H1 (cell line): ENCODE measurements around the gene EFCAB8. TPM values are rescaled to one million over a fixed set of nuclear protein-coding genes. Genes with fewer than 3 reads are reported as not detected.

Source experiments
- CTCF ChIA-PET: fragments of 300-600 bp; sonication (Branson Sonifier 250); formaldehyde crosslinking; loops from one replicate; lab custom pipeline; 2021; ENCODE audit not compliant: partially characterized antibody; lab: Charles Lee
- POLR2A ChIA-PET: fragments of 300-600 bp; sonication (Branson Sonifier 250); formaldehyde crosslinking; loops from one replicate; lab custom pipeline; 2021; ENCODE audit warnings: inconsistent platforms; ENCODE audit not compliant: partially characterized antibody; lab: Charles Lee
- DNase-seq, 2 experiments: peaks; one replicate each; pipeline versions ENCODE4 v3.0.0 to v3.0.0-alpha.2; 2010 to 2022; ENCODE audit warnings: low spot score in 2 of 2, low read depth in 1 of 2, mixed read lengths in 1 of 2
- FAIRE-seq: peaks from 2 replicates; lab custom pipeline; 2011; peaks lifted over from hg19 to GRCh38; lab: Jason Lieb, UNC
- H2AFZ ChIP-seq: 2 replicates; pipeline ENCODE4 v1.8.1; 2012; ENCODE audit warnings: low read length, inconsistent platforms
- H2AK5ac ChIP-seq: 2 replicates; pipeline ENCODE4 v1.6.1; 2013; ENCODE audit warnings: low read depth, low read length
- H2BK120ac ChIP-seq: replicated peaks from 2 replicates; pipeline ENCODE3; 2013; ENCODE audit warnings: low read depth, low read length, inconsistent platforms
- H2BK12ac ChIP-seq: 2 replicates; pipeline ENCODE4 v1.6.1; 2013; ENCODE audit warnings: low read depth, low read length
- H2BK15ac ChIP-seq: 2 replicates; pipeline ENCODE4 v1.6.1; 2013; ENCODE audit warnings: low read length
- H2BK20ac ChIP-seq: 2 replicates; pipeline ENCODE4 v1.6.1; 2013; ENCODE audit warnings: low read length
- H2BK5ac ChIP-seq: 2 replicates; pipeline ENCODE4 v1.6.1; 2013; ENCODE audit warnings: low read depth, low read length
- H3K14ac ChIP-seq: 2 replicates; pipeline ENCODE4 v1.6.1; 2013; ENCODE audit warnings: inconsistent platforms; ENCODE audit not compliant: insufficient read length
- H3K18ac ChIP-seq: 2 replicates; pipeline ENCODE4 v1.6.1; 2013; ENCODE audit warnings: low read length; ENCODE audit errors: extremely low read depth
- H3K23ac ChIP-seq: 2 replicates; pipeline ENCODE4 v1.6.1; 2013; ENCODE audit warnings: inconsistent platforms; ENCODE audit not compliant: insufficient read length
- H3K23me2 ChIP-seq: 2 replicates; pipeline ENCODE4 v1.6.1; 2013; ENCODE audit warnings: low read depth, low read length
- H3K27ac ChIP-seq: 2 replicates; pipeline ENCODE4 v1.6.1; 2011; ENCODE audit warnings: low read depth, low read length, inconsistent platforms
- H3K27me3 ChIP-seq, 4 experiments: replicated peaks in 1 of 4; 1 replicate in 1 of 4; 2 replicates in 3 of 4; pipeline versions ENCODE4 v1.6.1 to v1.8.1; 2011 to 2013; ENCODE audit warnings: low read length in 3 of 4, mild to moderate bottlenecking in 3 of 4, inconsistent platforms in 2 of 4, mixed read lengths in 2 of 4, moderate library complexity in 1 of 4; ENCODE audit not compliant: control insufficient read depth in 3 of 4, insufficient read depth in 3 of 4; ENCODE audit errors: extremely low read depth in 1 of 4
- H3K36me3 ChIP-seq, 4 experiments: 2 replicates each; pipeline versions ENCODE4 v1.6.1 to v1.8.1; 2011 to 2013; ENCODE audit warnings: mild to moderate bottlenecking in 4 of 4, low read length in 3 of 4, moderate library complexity in 2 of 4, control low read depth in 1 of 4, inconsistent platforms in 1 of 4; ENCODE audit not compliant: insufficient read depth in 4 of 4, control insufficient read depth in 2 of 4
- H3K4ac ChIP-seq: replicated peaks from 2 replicates; pipeline ENCODE3; 2013; ENCODE audit warnings: low read length, low read depth, mixed read lengths, inconsistent platforms; ENCODE audit not compliant: insufficient read length
- H3K4me1 ChIP-seq, 4 experiments: replicated peaks in 1 of 4; 1 replicate in 1 of 4; 2 replicates in 3 of 4; pipeline versions ENCODE4 v1.6.1 to v1.8.1; 2011 to 2013; ENCODE audit warnings: low read length in 3 of 4, inconsistent platforms in 2 of 4, mixed read lengths in 1 of 4; ENCODE audit not compliant: insufficient read depth in 4 of 4, control insufficient read depth in 3 of 4
- H3K4me2 ChIP-seq, 2 experiments: 2 replicates each; pipeline versions ENCODE4 v1.6.1 to v1.8.1; 2011 to 2013; ENCODE audit warnings: low read depth in 2 of 2, low read length in 2 of 2, control low read depth in 1 of 2, inconsistent platforms in 1 of 2, mild to moderate bottlenecking in 1 of 2; ENCODE audit not compliant: insufficient read depth in 1 of 2
- H3K4me3 ChIP-seq, 4 experiments: fragments of 200-600, 300-600 bp in 1 of 4; sonication (generic), shearing (Covaris generic), sonication (Bioruptor Twin) in 1 of 4; 2 replicates each; pipeline versions ENCODE4 v1.5.1 to v1.8.1; 2011 to 2016; ENCODE audit warnings: low read length in 4 of 4, low read depth in 3 of 4, control low read depth in 2 of 4, inconsistent platforms in 2 of 4, mild to moderate bottlenecking in 2 of 4, mixed read lengths in 1 of 4, moderate library complexity in 1 of 4; ENCODE audit not compliant: insufficient read depth in 2 of 4; ENCODE audit errors: extremely low read depth in 1 of 4
- H3K56ac ChIP-seq: replicated peaks from 2 replicates; pipeline ENCODE3; 2013; ENCODE audit warnings: low read depth, mild to moderate bottlenecking, mixed read lengths, low read length, inconsistent platforms; ENCODE audit not compliant: insufficient read length
- H3K79me1 ChIP-seq: 2 replicates; pipeline ENCODE4 v1.6.1; 2013; ENCODE audit warnings: low read depth, low read length, control low read depth
- H3K79me2 ChIP-seq, 2 experiments: 2 replicates each; pipeline versions ENCODE4 v1.6.1 to v1.8.1; 2012 to 2013; ENCODE audit warnings: low read length in 2 of 2, mild to moderate bottlenecking in 2 of 2, inconsistent platforms in 1 of 2; ENCODE audit not compliant: insufficient read depth in 2 of 2, control insufficient read depth in 1 of 2
- H3K9ac ChIP-seq, 4 experiments: replicated peaks in 1 of 4; 1 replicate in 1 of 4; 2 replicates in 3 of 4; pipeline versions ENCODE4 v1.6.1 to v1.8.1; 2011 to 2013; ENCODE audit warnings: low read depth in 3 of 4, low read length in 3 of 4, control low read depth in 2 of 4, mild to moderate bottlenecking in 2 of 4, moderate library complexity in 2 of 4, inconsistent platforms in 1 of 4; ENCODE audit errors: extremely low read depth in 1 of 4
- H3K9me3 ChIP-seq, 2 experiments: 2 replicates each; pipeline versions ENCODE4 v1.6.1 to v1.8.1; 2012 to 2013; ENCODE audit warnings: mild to moderate bottlenecking in 2 of 2, moderate library complexity in 2 of 2, control low read depth in 1 of 2, inconsistent platforms in 1 of 2, low read depth in 1 of 2, low read length in 1 of 2, mixed read lengths in 1 of 2; ENCODE audit not compliant: insufficient read depth in 2 of 2
- H4K20me1 ChIP-seq, 2 experiments: replicated peaks in 1 of 2; 2 replicates each; pipeline versions ENCODE3 to v1.8.1; 2011 to 2013; ENCODE audit warnings: inconsistent platforms in 2 of 2, low read length in 2 of 2, mild to moderate bottlenecking in 1 of 2; ENCODE audit not compliant: insufficient read depth in 2 of 2, control insufficient read depth in 1 of 2
- H4K5ac ChIP-seq: 2 replicates; pipeline ENCODE4 v1.6.1; 2013; ENCODE audit warnings: low read length, low read depth, mixed read lengths, inconsistent platforms; ENCODE audit not compliant: insufficient read length
- H4K8ac ChIP-seq: 2 replicates; pipeline ENCODE4 v1.8.0; 2013; ENCODE audit warnings: mild to moderate bottlenecking, moderate library complexity, low read length, inconsistent platforms; ENCODE audit not compliant: insufficient read depth; ENCODE audit errors: extremely low read depth
- H4K91ac ChIP-seq: replicated peaks from 2 replicates; pipeline ENCODE3; 2013; ENCODE audit warnings: low read length, mixed read lengths, inconsistent platforms; ENCODE audit not compliant: insufficient read length
- BCL11A ChIP-seq, 2 experiments: IDR thresholded peaks; one replicate each; pipeline ENCODE4 v1.6.1; 2011; ENCODE audit warnings: low read depth in 2 of 2, low read length in 2 of 2, mild to moderate bottlenecking in 2 of 2
- JUN ChIP-seq: IDR thresholded peaks from 2 replicates; pipeline ENCODE4 v1.6.1; 2011; ENCODE audit warnings: low read depth, mild to moderate bottlenecking, improper control_type of control experiment, low read length
- MAFK ChIP-seq: IDR thresholded peaks from 2 replicates; pipeline ENCODE4 v1.6.1; 2012; ENCODE audit warnings: low read depth, mild to moderate bottlenecking, improper control_type of control experiment, low read length
- SIRT6 ChIP-seq: IDR thresholded peaks from one replicate; pipeline ENCODE4 v1.7.1; 2012; ENCODE audit warnings: low read length, inconsistent platforms
- TBP ChIP-seq: IDR thresholded peaks from 2 replicates; pipeline ENCODE4 v1.6.1; 2011; ENCODE audit warnings: low read depth, low read length, improper control_type of control experiment
- WGBS, 2 experiments: shearing (Covaris generic) in 1 of 2; methylation state at CpG; one replicate each; pipeline versions ENCODE4 v1.1.6 to v1.1.7; 2013 to 2015; ENCODE audit warnings: low lambda C conversion rate in 2 of 2, mixed read lengths in 2 of 2, inconsistent platforms in 1 of 2, low coverage in 1 of 2, missing lambda C conversion rate in 1 of 2; ENCODE audit not compliant: insufficient replicate concordance in 2 of 2, insufficient coverage in 1 of 2, insufficient read length in 1 of 2; ENCODE audit errors: extremely low coverage in 1 of 2, missing lambda C conversion rate in 1 of 2; 5-methylcytosine and 5-hydroxymethylcytosine counted together
- polyA plus RNA-seq, 7 experiments: library from polyadenylated mRNA; depleted of rRNA in 3 of 7; stranded (reverse) in 5 of 7; unstranded in 2 of 7; fragments of >200 nt in 5 of 7; fragments of 200-250 nt in 2 of 7; gene quantifications; 1 replicate in 5 of 7; 2 replicates in 1 of 7; 4 replicates in 1 of 7; pipeline versions ENCODE4 v1.2.1 to v1.2.3, GENCODE V29; 2011 to 2013; ENCODE audit warnings: missing spikeins in 2 of 7, mixed read lengths in 2 of 7
- total RNA-seq: library from RNA; stranded (reverse); fragmentation: NEBNext Ultra II Directional; extraction: Animal tissue kit (Norgen Biotek cat#: 25700); gene quantifications from 2 replicates; pipeline ENCODE4 v1.2.1, GENCODE V29; 2021
- TF ChIP-seq, protein P1 (sequence below), 3 experiments: IDR thresholded peaks; 1 replicate in 2 of 3; 2 replicates in 1 of 3; pipeline versions ENCODE4 v1.5.1 to v1.6.1; 2011; ENCODE audit warnings: low read length in 3 of 3, mild to moderate bottlenecking in 3 of 3, inconsistent platforms in 2 of 3, low read depth in 1 of 3, moderate library complexity in 1 of 3; ENCODE audit not compliant: insufficient read depth in 1 of 3; ENCODE audit errors: control extremely low read depth in 1 of 3

Gene EFCAB8
- total and polyA plus RNA-seq, 2 of the 8 experiments (the other 6 are each of a cell fraction or from before 2014, with no cell fraction given), result 0.06 to 0.20 TPM

DNA sequence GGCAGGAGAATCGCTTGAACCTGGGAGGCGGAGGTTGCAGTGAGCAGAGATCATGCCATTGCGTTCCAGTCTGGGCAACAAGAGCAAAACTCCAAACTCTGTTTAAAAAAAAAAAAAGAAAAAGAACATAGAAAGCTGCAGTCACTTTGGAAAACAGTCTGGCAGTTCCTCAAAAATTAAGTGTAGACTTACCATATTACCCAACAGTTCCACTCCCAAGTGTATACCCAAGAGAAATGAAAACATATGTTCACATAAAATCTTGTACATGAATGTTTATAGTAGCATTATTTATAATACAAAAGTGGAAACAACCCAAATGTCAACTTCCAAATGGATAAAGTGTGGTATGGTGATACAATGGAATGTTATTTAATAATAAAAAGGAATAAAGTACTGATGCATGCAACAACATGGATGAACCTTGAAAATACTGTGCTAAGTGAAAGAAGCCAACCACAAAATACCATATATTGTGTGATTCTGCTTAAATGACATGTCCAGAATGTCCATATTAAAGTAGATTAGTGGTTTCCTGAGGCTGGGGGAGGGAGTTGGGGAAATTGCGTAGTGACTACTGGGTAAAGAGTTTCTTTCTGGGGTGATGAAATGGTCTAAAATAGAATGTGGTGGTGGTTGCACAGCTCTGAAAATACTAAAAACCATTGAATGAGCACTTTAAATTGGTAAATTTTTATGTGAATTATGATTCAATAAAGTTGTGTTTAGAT is 82.6 kb downstream of the EFCAB8 start:
- no peak overlapping the region for H2AK5ac ChIP-seq
- H2BK15ac ChIP-seq, result no peak overlapping the region
- no peak overlapping the region for H4K5ac ChIP-seq
- no peaks in the 10 kb centered on the region for H3K79me2 ChIP-seq
- H3K4ac ChIP-seq, result no peak overlapping the region
- no peak overlapping the region for H2BK20ac ChIP-seq
- H3K4me1 ChIP-seq, result no peaks in the 10 kb centered on the region
- ChIA-PET CTCF (interaction anchor here (1.0 to 1.2 kb wide), 2 partner anchors 54 to 64 kb away, joined by 3 to 4 read pairs; no protein-coding TSS in a partner anchor), POLR2A (no interaction called here)
- no peak overlapping the region for H3K4me3 ChIP-seq
- H3K18ac ChIP-seq, result no peak overlapping the region
- H3K36me3 ChIP-seq, result no peaks in the 10 kb centered on the region
- H2BK12ac ChIP-seq, result no peak overlapping the region
- H3K27ac ChIP-seq, result no peak overlapping the region
- FAIRE-seq (no peak), DNase-seq (no peak)
- H3K4me2 ChIP-seq, result no peak overlapping the region
- H3K23me2 ChIP-seq, result no peaks in the 10 kb centered on the region
- H3K27me3 ChIP-seq, result peaks cover 0 to 2% (median 0%) of the 10 kb centered on the region in 4 experiments; a peak in 1 of 7 replicates
- no peaks in the 10 kb centered on the region for H3K9me3 ChIP-seq
- no peak overlapping the region for H4K8ac ChIP-seq
- no peak overlapping the region for H3K23ac ChIP-seq
- no peaks in the 10 kb centered on the region for H4K20me1 ChIP-seq
- H2BK5ac ChIP-seq, result no peak overlapping the region
- no peaks in the 10 kb centered on the region for H3K79me1 ChIP-seq
- no peak overlapping the region for H3K9ac ChIP-seq
- WGBS, 2 experiments, result 77% methylated on average over 4 of the region's 4 CpGs; no CpG with 5 or more reads in 1 of the 2 experiments
- no peak overlapping the region for H4K91ac ChIP-seq
- H3K56ac ChIP-seq, result no peak overlapping the region
- H2BK120ac ChIP-seq, result no peak overlapping the region
- H2AFZ ChIP-seq, result no peak overlapping the region
- no peak overlapping the region for H3K14ac ChIP-seq
- no peak for TF ChIP-seq SIRT6
- no peak for TF ChIP-seq TBP
- no peak for TF ChIP-seq MAFK
- TF ChIP-seq, protein P1, sequence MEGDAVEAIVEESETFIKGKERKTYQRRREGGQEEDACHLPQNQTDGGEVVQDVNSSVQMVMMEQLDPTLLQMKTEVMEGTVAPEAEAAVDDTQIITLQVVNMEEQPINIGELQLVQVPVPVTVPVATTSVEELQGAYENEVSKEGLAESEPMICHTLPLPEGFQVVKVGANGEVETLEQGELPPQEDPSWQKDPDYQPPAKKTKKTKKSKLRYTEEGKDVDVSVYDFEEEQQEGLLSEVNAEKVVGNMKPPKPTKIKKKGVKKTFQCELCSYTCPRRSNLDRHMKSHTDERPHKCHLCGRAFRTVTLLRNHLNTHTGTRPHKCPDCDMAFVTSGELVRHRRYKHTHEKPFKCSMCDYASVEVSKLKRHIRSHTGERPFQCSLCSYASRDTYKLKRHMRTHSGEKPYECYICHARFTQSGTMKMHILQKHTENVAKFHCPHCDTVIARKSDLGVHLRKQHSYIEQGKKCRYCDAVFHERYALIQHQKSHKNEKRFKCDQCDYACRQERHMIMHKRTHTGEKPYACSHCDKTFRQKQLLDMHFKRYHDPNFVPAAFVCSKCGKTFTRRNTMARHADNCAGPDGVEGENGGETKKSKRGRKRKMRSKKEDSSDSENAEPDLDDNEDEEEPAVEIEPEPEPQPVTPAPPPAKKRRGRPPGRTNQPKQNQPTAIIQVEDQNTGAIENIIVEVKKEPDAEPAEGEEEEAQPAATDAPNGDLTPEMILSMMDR (IDR thresholded peaks at IDR 0.05; ENCODE audit: control extremely low read depth in 1 of 3, insufficient read depth in 1 of 3, low read depth in 1 of 3, low read length in 3 of 3), result no peak
- TF ChIP-seq JUN, result no peak
- no peak for TF ChIP-seq BCL11A (IDR thresholded peaks at IDR 0.05; ENCODE audit: low read depth in 2 of 2, low read length in 2 of 2)
